Measurements from ENCODE around the gene TC2N. TPM values are rescaled to one million over a fixed set of nuclear protein-coding genes. Genes with fewer than 3 reads are reported as not detected.
A peak's percentile ranks its signal among the peaks of the same experiment; 100 is the strongest.

TC2N gene
- total RNA-seq, 1 donor from 2014 or later: 21.5 TPM

DNA sequence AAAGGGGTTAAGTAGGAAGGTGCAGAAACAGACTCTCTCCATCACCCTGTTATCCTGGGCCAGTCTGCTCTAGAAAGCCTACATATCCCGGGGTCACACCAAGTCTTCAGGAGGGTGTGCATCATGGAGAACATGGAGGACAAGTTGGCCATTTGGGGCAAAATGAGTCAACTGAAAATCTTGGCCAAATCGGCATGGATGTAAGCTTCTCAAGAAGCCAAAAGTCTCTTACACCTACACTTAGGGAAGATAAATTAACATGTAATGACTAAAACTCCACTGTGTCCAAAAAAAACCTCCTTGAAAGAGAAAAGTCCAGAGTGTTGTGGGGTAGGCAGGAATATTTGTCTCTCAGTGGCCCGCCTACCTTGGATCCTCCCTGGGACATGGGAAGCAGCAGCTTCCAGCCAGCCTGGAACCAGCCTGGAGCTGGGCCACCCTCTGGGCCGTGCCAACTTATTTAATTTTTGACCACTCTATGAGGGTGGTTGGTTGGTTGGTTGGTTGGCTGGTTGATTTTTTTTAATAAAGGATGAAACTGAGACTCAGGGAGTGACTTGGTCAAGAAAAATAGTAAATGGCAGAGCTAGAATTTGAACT lies 17.9 kb upstream of the TC2N start:
- Mint-ChIP-seq H3K27me3 (ENCODE audit: insufficient read depth) (peaks cover 3% of the 10 kb centered on the region), H3K4me1 (ENCODE audit: low read depth) (peaks cover 31% of the 10 kb centered on the region), H3K36me3 (ENCODE audit: low read depth) (no peaks in the 10 kb centered on the region), H3K27ac (no peak overlapping the region), H3K4me3 (no peak overlapping the region), H3K9me3 (no peaks in the 10 kb centered on the region)
- no peak for DNase-seq (ENCODE audit: low spot score)
- intact Hi-C loops (cut with micrococcal nuclease): no loop called here

GRCh38 chr14:91884664-91885063 lies 17.3 kb upstream of the TC2N start:
- Mint-ChIP-seq H3K27me3 (ENCODE audit: insufficient read depth) (peaks cover 3% of the 10 kb centered on the region), H3K4me3 (no peak overlapping the region), H3K4me1 (ENCODE audit: low read depth) (peaks cover 31% of the 10 kb centered on the region), H3K27ac (no peak overlapping the region), H3K36me3 (ENCODE audit: low read depth) (no peaks in the 10 kb centered on the region), H3K9me3 (peaks cover 3% of the 10 kb centered on the region)
- DNase-seq (ENCODE audit: low spot score): no peak
- intact Hi-C loops (cut with micrococcal nuclease): no loop called here

DNA sequence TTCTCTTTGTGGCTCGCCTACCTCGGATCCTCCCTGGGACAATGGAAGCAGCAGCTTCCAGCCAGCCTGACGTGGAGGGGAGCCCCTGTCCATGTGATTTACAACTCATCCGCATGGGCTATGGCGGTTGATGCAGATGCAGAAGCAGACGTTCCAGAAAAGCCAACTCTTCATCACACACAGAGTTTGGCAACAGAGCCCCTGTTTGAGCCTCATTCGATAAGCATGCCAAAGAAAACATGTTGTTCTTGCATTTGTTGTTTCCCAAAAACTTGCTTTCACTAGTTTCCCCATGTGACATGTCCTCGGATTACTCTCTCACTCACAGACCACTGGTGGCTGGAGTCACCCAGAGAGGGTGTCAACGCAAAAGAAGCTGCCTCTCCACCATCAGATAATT lies 16.4 kb upstream of the TC2N start:
- no peak for DNase-seq (ENCODE audit: low spot score)
- Mint-ChIP-seq H3K4me3 (no peak overlapping the region), H3K36me3 (ENCODE audit: low read depth) (no peaks in the 10 kb centered on the region), H3K4me1 (ENCODE audit: low read depth) (peaks cover 34% of the 10 kb centered on the region), H3K27me3 (ENCODE audit: insufficient read depth) (peaks cover 3% of the 10 kb centered on the region), H3K9me3 (peaks cover 3% of the 10 kb centered on the region), H3K27ac (no peak overlapping the region)
- intact Hi-C loops (cut with micrococcal nuclease): no loop called here

DNA sequence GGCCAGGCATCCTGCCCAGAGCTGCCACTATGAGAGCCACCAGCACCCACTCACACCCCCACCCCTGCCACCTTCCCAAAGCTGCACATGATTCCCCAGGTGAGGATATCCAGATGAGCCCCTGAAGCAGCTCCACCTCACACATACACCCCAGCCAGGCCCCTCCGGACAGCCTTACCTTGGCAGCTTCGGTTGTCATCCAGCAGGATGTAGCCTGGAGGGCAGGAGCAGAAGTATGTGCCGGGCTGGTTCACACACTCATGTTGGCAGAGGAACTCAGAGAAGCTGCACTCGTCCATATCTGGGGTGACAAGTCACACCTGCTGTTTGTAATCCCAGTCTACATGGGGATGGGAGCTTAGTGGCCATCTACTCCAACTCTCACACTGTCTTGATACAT lies 15.4 kb upstream of the TC2N start:
- no peak for DNase-seq (ENCODE audit: low spot score)
- peaks cover 3% of the 10 kb centered on the region for H3K9me3 Mint-ChIP-seq
- peaks cover 3% of the 10 kb centered on the region for H3K27me3 Mint-ChIP-seq (ENCODE audit: insufficient read depth)
- intact Hi-C loops (cut with micrococcal nuclease): no loop called here
- no peak overlapping the region for H3K27ac Mint-ChIP-seq
- peaks cover 42% of the 10 kb centered on the region for H3K4me1 Mint-ChIP-seq (ENCODE audit: low read depth)
- no peaks in the 10 kb centered on the region for H3K36me3 Mint-ChIP-seq (ENCODE audit: low read depth)
- no peak overlapping the region for H3K4me3 Mint-ChIP-seq

GRCh38 chr14:91882369-91882768 lies 15.0 kb upstream of the TC2N start:
- Mint-ChIP-seq H3K9me3 (peaks cover 3% of the 10 kb centered on the region), H3K27ac (no peak overlapping the region), H3K27me3 (ENCODE audit: insufficient read depth) (peaks cover 3% of the 10 kb centered on the region), H3K36me3 (ENCODE audit: low read depth) (no peaks in the 10 kb centered on the region), H3K4me1 (ENCODE audit: low read depth) (peaks cover 46% of the 10 kb centered on the region), H3K4me3 (no peak overlapping the region)
- intact Hi-C loops (cut with micrococcal nuclease): no loop called here
- DNase-seq (ENCODE audit: low spot score): no peak

DNA sequence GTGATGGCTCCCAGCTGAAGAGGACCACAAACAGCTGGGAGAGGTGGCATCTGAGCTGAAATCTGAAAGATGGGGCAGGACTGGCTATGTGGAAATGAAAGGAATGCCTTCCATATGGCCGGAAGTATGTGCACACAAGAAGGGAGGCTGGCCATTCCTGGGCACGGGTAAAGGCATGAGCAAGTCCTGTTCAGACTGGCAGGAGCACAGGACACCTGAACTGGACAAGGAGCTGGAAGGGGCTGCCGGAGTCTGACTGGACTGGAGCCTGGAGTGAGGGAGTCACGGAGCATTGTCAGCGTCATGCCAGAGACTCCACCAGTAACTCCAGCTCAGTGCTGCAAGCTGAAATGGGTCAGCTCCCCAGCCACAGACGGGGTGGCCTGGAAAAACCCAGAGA lies 11.9 kb upstream of the TC2N start:
- peaks cover 2% of the 10 kb centered on the region for H3K27me3 Mint-ChIP-seq (ENCODE audit: insufficient read depth)
- H3K9me3 Mint-ChIP-seq: peaks cover 3% of the 10 kb centered on the region
- H3K36me3 Mint-ChIP-seq (ENCODE audit: low read depth): no peaks in the 10 kb centered on the region
- no peak overlapping the region for H3K27ac Mint-ChIP-seq
- peaks cover 65% of the 10 kb centered on the region for H3K4me1 Mint-ChIP-seq (ENCODE audit: low read depth)
- no peak for DNase-seq (ENCODE audit: low spot score)
- H3K4me3 Mint-ChIP-seq: no peak overlapping the region
- intact Hi-C loops (cut with micrococcal nuclease): loop anchor here (10.0 kb wide), 1 partner anchor 676 kb away; no protein-coding TSS in a partner anchor

DNA sequence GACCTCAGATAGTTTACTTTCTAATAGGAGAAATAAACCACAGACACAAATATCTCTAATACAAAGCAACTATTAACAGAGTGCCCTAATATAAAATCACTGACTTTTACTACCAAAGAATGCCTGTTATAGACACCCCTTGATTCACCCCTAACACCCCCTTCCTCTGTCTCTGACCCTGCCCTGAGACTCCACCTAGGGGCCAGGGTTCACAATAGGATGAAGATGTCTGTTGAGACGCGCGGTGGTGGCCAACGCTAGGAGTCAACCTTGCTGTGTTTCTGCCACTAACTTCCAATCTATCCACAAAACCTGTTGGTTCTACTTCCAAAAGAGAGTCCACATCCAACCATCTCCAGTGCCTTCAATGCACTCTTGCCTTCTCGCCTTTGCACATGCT lies 10.9 kb upstream of the TC2N start:
- intact Hi-C loops (cut with micrococcal nuclease): loop anchor here (10.0 kb wide), 1 partner anchor 677 kb away; no protein-coding TSS in a partner anchor
- Mint-ChIP-seq H3K36me3 (ENCODE audit: low read depth) (no peaks in the 10 kb centered on the region), H3K4me3 (no peak overlapping the region), H3K27ac (no peak overlapping the region), H3K9me3 (peaks cover 3% of the 10 kb centered on the region), H3K27me3 (ENCODE audit: insufficient read depth) (peaks cover 2% of the 10 kb centered on the region), H3K4me1 (ENCODE audit: low read depth) (peaks cover 71% of the 10 kb centered on the region)
- no peak for DNase-seq (ENCODE audit: low spot score)

GRCh38 chr14:91877376-91877915 lies 10.1 kb upstream of the TC2N start:
- Mint-ChIP-seq H3K36me3 (ENCODE audit: low read depth) (no peaks in the 10 kb centered on the region), H3K27ac (no peak overlapping the region), H3K4me1 (ENCODE audit: low read depth) (peaks cover 79% of the 10 kb centered on the region), H3K27me3 (ENCODE audit: insufficient read depth) (peaks cover 2% of the 10 kb centered on the region), H3K4me3 (no peak overlapping the region), H3K9me3 (peaks cover 3% of the 10 kb centered on the region)
- intact Hi-C loops (cut with micrococcal nuclease): loop anchor here (10.0 kb wide), 1 partner anchor 677 kb away; no protein-coding TSS in a partner anchor
- no peak for DNase-seq (ENCODE audit: low spot score)

DNA sequence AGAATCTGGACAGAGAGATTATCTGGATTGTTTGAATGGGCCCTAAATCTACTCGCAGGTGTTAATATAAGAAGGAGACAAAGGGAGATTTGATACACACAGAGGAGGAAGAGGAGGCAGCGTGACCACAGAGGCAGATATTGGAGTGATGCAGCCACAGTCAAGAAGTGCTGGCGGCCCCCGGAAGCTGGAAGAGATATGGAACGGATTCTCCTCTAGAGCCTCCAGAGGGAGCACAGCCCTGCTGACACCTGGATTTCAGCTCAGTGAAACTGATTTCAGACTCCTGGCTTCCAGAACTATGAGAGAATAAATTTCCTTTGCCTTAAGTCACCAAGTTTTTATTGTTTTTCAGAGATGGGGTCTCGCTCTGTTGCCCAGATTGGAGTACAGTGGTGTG lies 9.2 kb upstream of the TC2N start:
- Mint-ChIP-seq H3K36me3 (ENCODE audit: low read depth) (no peaks in the 10 kb centered on the region), H3K9me3 (peaks cover 3% of the 10 kb centered on the region), H3K27ac (no peak overlapping the region), H3K4me3 (no peak overlapping the region), H3K4me1 (ENCODE audit: low read depth) (peaks cover 88% of the 10 kb centered on the region), H3K27me3 (ENCODE audit: insufficient read depth) (peaks cover 2% of the 10 kb centered on the region)
- DNase-seq (ENCODE audit: low spot score): no peak
- intact Hi-C loops (cut with micrococcal nuclease): loop anchor here (10.0 kb wide), 1 partner anchor 678 kb away; no protein-coding TSS in a partner anchor

- peaks cover 88% of the 10 kb centered on the region for H3K4me1 Mint-ChIP-seq (ENCODE audit: low read depth)
Observed at GRCh38 chr14:91875525-91876286, 8.4 kb upstream of the TC2N start.

DNA sequence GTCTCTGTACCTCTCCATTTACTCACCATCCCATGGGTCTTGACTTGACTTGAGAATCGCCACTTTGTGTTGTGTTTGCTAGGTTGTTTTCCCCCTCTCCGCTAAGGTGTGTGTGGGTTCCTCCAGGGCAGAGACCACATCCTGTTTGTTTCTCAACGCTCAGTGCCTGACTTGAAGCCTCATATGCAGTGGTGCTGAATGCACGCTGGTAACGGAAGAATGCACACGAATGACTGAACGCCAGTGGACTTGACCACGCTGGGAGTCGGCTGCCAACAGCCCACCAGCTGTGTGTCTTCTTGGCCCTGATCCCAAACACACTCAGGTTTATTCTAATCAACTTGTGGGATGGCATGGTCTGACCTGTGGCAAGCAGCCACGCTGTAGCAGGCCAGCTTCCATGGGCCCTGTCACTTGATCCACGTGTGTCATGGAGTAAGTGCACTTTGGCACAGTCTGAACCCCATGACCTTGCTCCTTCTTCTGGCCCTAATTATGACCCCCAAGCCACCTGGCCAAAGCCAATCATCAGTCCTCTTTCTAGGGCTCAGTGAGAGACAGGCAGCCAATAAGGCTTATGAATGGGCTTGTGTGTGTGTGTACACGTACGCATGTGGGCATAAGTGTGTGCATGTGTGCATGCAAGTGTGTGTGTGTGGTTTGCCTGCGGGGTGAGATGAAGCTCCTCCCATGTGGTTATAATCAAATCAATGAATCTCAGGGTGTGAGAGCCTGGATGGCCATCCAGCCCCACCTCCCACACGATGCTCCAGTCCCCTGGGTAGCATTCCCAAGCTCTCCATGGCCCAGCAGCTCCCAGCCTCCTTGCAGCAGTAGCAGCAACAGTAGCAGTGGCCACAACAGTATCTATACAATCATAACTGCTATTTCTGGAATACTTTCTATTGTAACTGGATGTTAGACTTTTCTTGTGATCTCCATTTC lies 6.4 kb upstream of the TC2N start:
- H3K36me3 Mint-ChIP-seq (ENCODE audit: low read depth): peaks cover 2% of the 10 kb centered on the region
- peaks cover 95% of the 10 kb centered on the region for H3K4me1 Mint-ChIP-seq (ENCODE audit: low read depth)
- H3K27me3 Mint-ChIP-seq (ENCODE audit: insufficient read depth): peaks cover 2% of the 10 kb centered on the region
- intact Hi-C loops (cut with micrococcal nuclease): loop anchor here (1.0 to 10.0 kb wide), 11 partner anchors 8 to 681 kb away; partner anchors contain the start of genes ATXN3, GPR68 and TRIP11
- peak overlapping the region; percentile 92 for H3K27ac Mint-ChIP-seq
- peak overlapping the region; percentile 75 for H3K4me3 Mint-ChIP-seq
- DNase-seq (ENCODE audit: low spot score): peak; percentile 81
- no peaks in the 10 kb centered on the region for H3K9me3 Mint-ChIP-seq

More at GRCh38 chr14:91875525-91876286, 8.4 kb upstream of the TC2N start:
- Mint-ChIP-seq H3K9me3 (peaks cover 3% of the 10 kb centered on the region), H3K36me3 (ENCODE audit: low read depth) (no peaks in the 10 kb centered on the region), H3K4me3 (no peak overlapping the region), H3K27me3 (ENCODE audit: insufficient read depth) (peaks cover 2% of the 10 kb centered on the region), H3K27ac (peak overlapping the region; percentile 49)
- no peak for DNase-seq (ENCODE audit: low spot score)
- intact Hi-C loops (cut with micrococcal nuclease): loop anchor here (10.0 kb wide), 1 partner anchor 679 kb away; no protein-coding TSS in a partner anchor
